Psoas muscle (tissue), 8 donors: ENCODE measurements around the gene NLRP11. TPM values are rescaled to one million over a fixed set of nuclear protein-coding genes. Genes with fewer than 3 reads are reported as not detected.

Experiments used
- ATAC-seq, 4 donors: fragments of 200-7000 bp; cut with Tn5 transposase; one replicate each; pipeline ENCODE4 v1.9.1; 2020; ENCODE audit warnings: moderate library complexity in 3 of 4, mild to moderate bottlenecking in 2 of 4
- DNase-seq, 2 donors: peaks; one replicate each; pipeline ENCODE4 v3.0.0-alpha.2; 2020
- H3K27ac ChIP-seq: fragments of 200-600 bp; one replicate; pipeline ENCODE4 v1.8.0; 2022
- H3K27me3 ChIP-seq, 3 donors: fragments of 200-600 bp in 1 of 3; one replicate each; pipeline versions ENCODE4 v1.6.1 to v1.8.0; 2013 to 2022; ENCODE audit warnings: low read length in 2 of 3, mild to moderate bottlenecking in 2 of 3, moderate library complexity in 1 of 3; ENCODE audit not compliant: insufficient read depth in 3 of 3
- H3K36me3 ChIP-seq, 2 donors: fragments of 200-600 bp in 1 of 2; one replicate each; pipeline versions ENCODE4 v1.6.1 to v1.8.0; 2013 to 2022; ENCODE audit warnings: low read depth in 1 of 2, mild to moderate bottlenecking in 1 of 2, moderate library complexity in 1 of 2; ENCODE audit not compliant: insufficient read depth in 1 of 2
- H3K4me1 ChIP-seq: fragments of 200-600 bp; one replicate; pipeline ENCODE4 v1.8.0; 2022
- H3K4me3 ChIP-seq: fragments of 200-600 bp; one replicate; pipeline ENCODE4 v1.8.0; 2022; ENCODE audit warnings: mild to moderate bottlenecking
- H3K9me3 ChIP-seq: fragments of 200-600 bp; one replicate; pipeline ENCODE4 v1.8.0; 2022
- WGBS, 3 donors: extraction: QIAGEN DNeasy Blood & Tissue Kit; methylation state at CpG; one replicate each; pipeline versions ENCODE4 v1.1.6 to v1.1.7; 2013; 5-methylcytosine and 5-hydroxymethylcytosine counted together
- intact Hi-C, 2 donors: fragments of 100-400 bp; cut with DNase I; formaldehyde crosslinking; loops; one replicate each; pipeline versions ENCODE4 v1.11.0 to v1.14.2; 2022
- polyA plus RNA-seq, 3 donors: library from polyadenylated mRNA; stranded (reverse); fragments of 200-250 nt; gene quantifications; one replicate each; pipeline ENCODE4 v1.2.3, GENCODE V29; 2013
- total RNA-seq, 4 donors: library from RNA; stranded (reverse); fragmentation: NEBNext Ultra II Directional in 2 of 4; extraction: Animal tissue kit (Norgen Biotek cat#: 25700) in 2 of 4; gene quantifications; one replicate each; pipeline versions ENCODE4 v1.2.1 to v1.2.4, GENCODE V29; 2021 to 2023
- TF ChIP-seq, protein P1 (sequence below): fragments of 200-600 bp; IDR thresholded peaks from one replicate; pipeline ENCODE4 v1.8.0; 2022; ENCODE audit warnings: antibody characterized with exemption
- donor health status: healthy with polysubstance abuse.
- donor health status: DM: no; HTN: no; CAD: no; lungs with moderate emphysema.
- donor health status: Bipolar disorder and iron deficiency.
- donor health status: healthy.
- donor health status: DM: yes; HTN: yes; CAD: no.
- donor health status: DM: no; HTN: no; CAD: no.
- donor health status: DM: no; HTN: no; CAD: no.
- donor health status: DM: yes; HTN: yes; CAD: no.

The NLRP11 gene
- total and polyA plus RNA-seq, 7 donors, result not detected

GRCh38 chr19:55838906-55839305 lies 7.1 kb upstream of the NLRP11 start:
- Histone ChIP-seq H3K27ac (no peak overlapping the region), H3K4me1 (no peaks in the 10 kb centered on the region), H3K36me3 (no peaks in the 10 kb centered on the region), H3K4me3 (no peak overlapping the region), H3K27me3 (no peaks in the 10 kb centered on the region), H3K9me3 (peaks cover 3% of the 10 kb centered on the region)
- TF ChIP-seq, protein P1, sequence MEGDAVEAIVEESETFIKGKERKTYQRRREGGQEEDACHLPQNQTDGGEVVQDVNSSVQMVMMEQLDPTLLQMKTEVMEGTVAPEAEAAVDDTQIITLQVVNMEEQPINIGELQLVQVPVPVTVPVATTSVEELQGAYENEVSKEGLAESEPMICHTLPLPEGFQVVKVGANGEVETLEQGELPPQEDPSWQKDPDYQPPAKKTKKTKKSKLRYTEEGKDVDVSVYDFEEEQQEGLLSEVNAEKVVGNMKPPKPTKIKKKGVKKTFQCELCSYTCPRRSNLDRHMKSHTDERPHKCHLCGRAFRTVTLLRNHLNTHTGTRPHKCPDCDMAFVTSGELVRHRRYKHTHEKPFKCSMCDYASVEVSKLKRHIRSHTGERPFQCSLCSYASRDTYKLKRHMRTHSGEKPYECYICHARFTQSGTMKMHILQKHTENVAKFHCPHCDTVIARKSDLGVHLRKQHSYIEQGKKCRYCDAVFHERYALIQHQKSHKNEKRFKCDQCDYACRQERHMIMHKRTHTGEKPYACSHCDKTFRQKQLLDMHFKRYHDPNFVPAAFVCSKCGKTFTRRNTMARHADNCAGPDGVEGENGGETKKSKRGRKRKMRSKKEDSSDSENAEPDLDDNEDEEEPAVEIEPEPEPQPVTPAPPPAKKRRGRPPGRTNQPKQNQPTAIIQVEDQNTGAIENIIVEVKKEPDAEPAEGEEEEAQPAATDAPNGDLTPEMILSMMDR, result no peak
- no peak for ATAC-seq
- no peak for DNase-seq
- intact Hi-C loops, result no loop called here
- WGBS, 3 donors, result 40 to 43% (median 42%) methylated on average over 4 of the region's 4 CpGs

DNA sequence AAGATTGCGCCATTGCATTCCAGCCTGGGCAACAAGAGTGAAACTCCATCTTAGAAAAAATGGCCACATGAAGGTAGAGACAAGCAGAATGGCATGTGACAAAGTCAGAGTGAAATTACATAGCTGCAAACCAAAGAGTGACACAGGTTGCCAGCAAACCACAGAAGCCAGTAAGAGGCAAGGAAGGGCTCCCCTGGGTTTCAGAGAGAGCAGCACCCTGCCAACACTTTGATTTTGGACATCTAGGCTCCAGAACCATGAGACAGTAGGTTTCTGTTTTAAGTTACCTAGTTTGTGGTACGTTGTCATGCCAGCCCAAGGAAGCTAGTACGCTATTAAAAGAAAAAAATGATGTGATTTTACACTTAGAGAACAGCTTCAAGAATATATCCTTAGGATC lies 6.5 kb upstream of the NLRP11 start:
- TF ChIP-seq, protein P1, result no peak
- DNase-seq, result no peak
- ATAC-seq, result no peak
- Histone ChIP-seq H3K4me1 (no peaks in the 10 kb centered on the region), H3K9me3 (peaks cover 5% of the 10 kb centered on the region), H3K36me3 (no peaks in the 10 kb centered on the region), H3K27ac (no peak overlapping the region), H3K4me3 (no peak overlapping the region), H3K27me3 (no peaks in the 10 kb centered on the region)
- intact Hi-C loops, result no loop called here
- WGBS, 3 donors, result 63 to 78% (median 78%) methylated on average over 3 of the region's 3 CpGs

GRCh38 chr19:55836340-55836739 lies 4.5 kb upstream of the NLRP11 start, which contains the start of gene NLRP4:
NLRP4 (plus strand) TSS chr19:55836540; CDS start chr19:55852081, 15,541 bp downstream.
- ATAC-seq, result no peak
- TF ChIP-seq, protein P1, result no peak
- no peaks in the 10 kb centered on the region for H3K4me1 ChIP-seq
- no peak for DNase-seq
- intact Hi-C loops, result no loop called here
- peaks cover 5% of the 10 kb centered on the region for H3K9me3 ChIP-seq
- WGBS, 3 donors, result 89 to 90% (median 90%) methylated on average over 16 of the region's 16 CpGs
- no peaks in the 10 kb centered on the region for H3K36me3 ChIP-seq
- no peaks in the 10 kb centered on the region for H3K27me3 ChIP-seq
- no peak within 1 kb of the TSS for H3K4me3 ChIP-seq
- H3K27ac ChIP-seq, result no peak within 1 kb of the TSS

GRCh38 chr19:55832676-55833075 lies 877 bp upstream of the NLRP11 start:
- DNase-seq (no peak), ATAC-seq (no peak)
- H3K36me3 ChIP-seq, result no peaks in the 10 kb centered on the region
- no peak overlapping the region for H3K27ac ChIP-seq
- 72 to 76% (median 74%) methylated on average over 4 of the region's 4 CpGs for WGBS, 3 donors
- no peaks in the 10 kb centered on the region for H3K27me3 ChIP-seq
- no peak overlapping the region for H3K4me3 ChIP-seq
- peaks cover 4% of the 10 kb centered on the region for H3K9me3 ChIP-seq
- H3K4me1 ChIP-seq, result no peaks in the 10 kb centered on the region
- TF ChIP-seq, protein P1, result no peak
- intact Hi-C loops, result no loop called here

DNA sequence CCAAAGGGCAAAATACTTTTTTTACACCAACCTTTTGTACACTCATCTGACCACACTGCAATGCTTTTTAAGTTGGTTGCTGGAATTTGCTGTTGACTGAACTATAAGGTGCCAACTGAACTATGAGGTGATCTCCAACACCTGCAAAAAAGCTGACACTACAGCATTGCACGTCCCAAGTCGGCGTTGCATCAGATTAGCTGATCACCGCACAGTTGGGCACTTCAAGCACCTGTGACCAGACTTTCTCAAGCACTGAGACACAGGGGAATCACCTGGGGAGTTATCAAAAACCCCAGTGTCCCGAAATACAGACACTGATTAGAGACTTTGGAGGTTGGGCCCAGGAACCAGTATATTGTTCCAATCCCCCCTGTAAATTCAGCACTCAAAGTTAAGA lies 1.1 kb downstream of the NLRP11 start:
- Histone ChIP-seq H3K4me3 (no peak overlapping the region), H3K27ac (no peak overlapping the region), H3K36me3 (no peaks in the 10 kb centered on the region), H3K27me3 (no peaks in the 10 kb centered on the region), H3K4me1 (no peaks in the 10 kb centered on the region), H3K9me3 (peaks cover 2% of the 10 kb centered on the region)
- WGBS, 3 donors, result 76 to 82% (median 77%) methylated on average over 5 of the region's 5 CpGs
- DNase-seq, result no peak
- TF ChIP-seq, protein P1, result no peak
- ATAC-seq, result no peak
- intact Hi-C loops, result no loop called here
